Measurements from ENCODE around the gene CD36. TPM values are rescaled to one million over a fixed set of nuclear protein-coding genes. Genes with fewer than 3 reads are reported as not detected.

Gene CD36
- total RNA-seq, 1 experiment from 2014 or later, result 0.28 TPM

GRCh38 chr7:80660939-80661338 is 22.5 kb downstream of the CD36 start:
- no peak overlapping the region for H2BK15ac ChIP-seq (ENCODE audit: low read depth, low read length)
- no peak overlapping the region for H4K91ac ChIP-seq (ENCODE audit: insufficient read length, low read depth, low read length)
- H3K4me3 Mint-ChIP-seq, result no peak overlapping the region
- no peak overlapping the region for H2BK12ac ChIP-seq (ENCODE audit: insufficient read length, low read depth, low read length)
- H3T11ph ChIP-seq (ENCODE audit: low read length), result no peak overlapping the region
- no peaks in the 10 kb centered on the region for H3K4me1 Mint-ChIP-seq
- no peaks in the 10 kb centered on the region for H3K4me1 ChIP-seq (ENCODE audit: insufficient read depth, low read length)
- no peak overlapping the region for H4K5ac ChIP-seq (ENCODE audit: insufficient read length, low read depth, low read length)
- no peaks in the 10 kb centered on the region for H3K23me2 ChIP-seq (ENCODE audit: insufficient read length, low read depth, low read length, poor library complexity, severe bottlenecking)
- H2BK120ac ChIP-seq (ENCODE audit: low read depth, low read length, poor library complexity, severe bottlenecking), result no peak overlapping the region
- no peak overlapping the region for H2BK20ac ChIP-seq (ENCODE audit: low read depth, low read length, poor library complexity, severe bottlenecking)
- DNase-seq, result no peak
- no peak overlapping the region for H3K27ac ChIP-seq (ENCODE audit: insufficient read length, low read depth, low read length)
- no peak overlapping the region for H3K9ac ChIP-seq (ENCODE audit: extremely low read depth, insufficient read length, low read length)
- H2AK5ac ChIP-seq (ENCODE audit: insufficient read length, low read length), result no peak overlapping the region
- H4K8ac ChIP-seq (replicated peaks; ENCODE audit: insufficient read length, low read depth, low read length), result no peak overlapping the region
- WGBS (ENCODE audit: extremely low coverage, insufficient read length, low lambda C conversion rate), result no CpG with 5 or more reads among the region's 4 CpGs
- H3K27me3 ChIP-seq (ENCODE audit: insufficient read depth, low read length), result no peaks in the 10 kb centered on the region
- H3K79me2 ChIP-seq (ENCODE audit: insufficient read depth, low read length), result no peaks in the 10 kb centered on the region
- H3K4ac ChIP-seq (ENCODE audit: low read depth, low read length), result no peak overlapping the region
- no peaks in the 10 kb centered on the region for H3K9me3 ChIP-seq (ENCODE audit: control insufficient read depth, low read depth, low read length)
- H3K23ac ChIP-seq (ENCODE audit: insufficient read length, low read depth, low read length), result no peak overlapping the region
- H3K56ac ChIP-seq (ENCODE audit: insufficient read length, low read depth, low read length), result no peak overlapping the region
- H3K14ac ChIP-seq (ENCODE audit: insufficient read depth, low read length), result no peak overlapping the region
- no peak overlapping the region for H3K27ac Mint-ChIP-seq
- H2AFZ ChIP-seq (ENCODE audit: low read length), result no peak overlapping the region
- H3K4me2 ChIP-seq (ENCODE audit: insufficient read depth, insufficient read length, low read length), result no peak overlapping the region
- no peak overlapping the region for H3K18ac ChIP-seq (ENCODE audit: insufficient read length, low read depth, low read length)
- no peaks in the 10 kb centered on the region for H3K9me3 Mint-ChIP-seq
- H2BK5ac ChIP-seq (ENCODE audit: insufficient read length, low read length), result no peak overlapping the region
- H3K36me3 Mint-ChIP-seq (ENCODE audit: insufficient read depth in 1 of 3, low read depth in 3 of 3), result no peaks in the 10 kb centered on the region
- no peak for TF ChIP-seq CTCF (conservative IDR thresholded peaks at IDR 0.05)
- no peaks in the 10 kb centered on the region for H3K27me3 Mint-ChIP-seq (ENCODE audit: low read depth)
- H4K20me1 ChIP-seq (ENCODE audit: control insufficient read depth, insufficient read depth, insufficient read length), result no peaks in the 10 kb centered on the region
- H3K79me1 ChIP-seq (ENCODE audit: insufficient read depth, low read depth, low read length, poor library complexity, severe bottlenecking), result no peaks in the 10 kb centered on the region

Data from H9 (cell line).